Hippocampal formation (tissue), 2 donors: ENCODE data around the gene TMEM132E.

Experiments used
- DNase-seq, 2 donors: peaks; one replicate each; lab custom pipeline; 2025; lab: John Stamatoyannopoulos, UW

Gene TMEM132E

GRCh38 chr17:34570506-34570905 is 8.9 kb upstream of the TMEM132E start:
- no peak for DNase-seq

DNA sequence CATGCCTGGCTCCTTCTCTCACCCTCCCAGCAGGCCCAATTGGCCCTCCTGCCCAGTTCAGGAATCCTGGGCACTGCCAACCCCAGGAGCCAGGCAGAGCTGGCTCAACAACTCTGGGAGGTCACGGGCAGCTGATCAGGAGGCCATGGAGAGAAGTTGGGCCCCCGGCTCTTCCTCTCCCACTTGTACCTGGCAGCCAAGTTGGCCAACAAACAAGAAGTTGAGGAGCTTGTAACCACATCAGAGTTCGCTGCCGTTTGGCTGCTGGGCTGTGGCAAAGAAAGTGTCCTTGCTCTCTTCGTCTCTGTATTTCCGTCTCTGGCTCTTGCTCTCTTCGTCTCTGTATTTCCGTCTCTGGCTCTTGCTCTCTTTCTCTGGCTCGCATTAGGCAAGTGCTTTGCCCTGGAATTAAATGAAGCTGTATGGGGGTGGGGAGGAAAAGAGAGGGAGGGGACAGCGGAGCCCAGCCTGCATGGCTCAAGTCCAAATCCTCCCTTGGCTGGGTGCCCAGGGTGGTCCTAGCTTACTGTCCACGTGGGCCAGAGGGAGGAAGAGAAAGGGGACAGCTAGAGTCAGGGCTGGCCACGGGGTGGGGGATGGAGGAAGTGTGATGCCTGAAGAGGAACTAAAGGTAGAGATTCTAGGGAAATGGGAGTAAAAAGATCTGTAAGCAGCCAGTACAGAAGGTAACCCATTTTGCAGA is 7.8 kb upstream of the TMEM132E start:
- peak in 1 of 2 donors; percentile 32 for DNase-seq

GRCh38 chr17:34572483-34572882 is 6.9 kb upstream of the TMEM132E start:
- DNase-seq = no peak

- no peak for DNase-seq
Observed at GRCh38 chr17:34575182-34575581, 4.2 kb upstream of the TMEM132E start.

GRCh38 chr17:34578016-34578415 is 1.4 kb upstream of the TMEM132E start:
- no peak for DNase-seq

DNA sequence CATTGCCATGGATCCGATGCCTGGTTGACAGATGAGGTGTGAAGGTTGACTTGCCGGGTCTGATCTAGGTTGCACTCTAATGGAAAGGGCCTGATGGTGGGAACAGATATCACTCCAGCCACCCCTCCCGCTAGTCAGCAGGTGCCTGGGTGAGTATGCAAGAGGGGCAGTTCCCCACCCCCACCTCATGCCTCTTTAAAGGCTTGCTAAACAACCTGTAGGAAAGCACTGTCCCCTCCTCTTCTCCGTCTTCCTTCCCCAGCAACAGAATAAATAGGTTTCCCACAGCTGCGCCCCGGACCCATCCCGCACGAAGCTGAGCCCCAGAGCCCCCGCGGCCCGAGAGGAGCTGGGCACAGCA is 746 bp upstream of the TMEM132E start:
- no peak for DNase-seq

DNA sequence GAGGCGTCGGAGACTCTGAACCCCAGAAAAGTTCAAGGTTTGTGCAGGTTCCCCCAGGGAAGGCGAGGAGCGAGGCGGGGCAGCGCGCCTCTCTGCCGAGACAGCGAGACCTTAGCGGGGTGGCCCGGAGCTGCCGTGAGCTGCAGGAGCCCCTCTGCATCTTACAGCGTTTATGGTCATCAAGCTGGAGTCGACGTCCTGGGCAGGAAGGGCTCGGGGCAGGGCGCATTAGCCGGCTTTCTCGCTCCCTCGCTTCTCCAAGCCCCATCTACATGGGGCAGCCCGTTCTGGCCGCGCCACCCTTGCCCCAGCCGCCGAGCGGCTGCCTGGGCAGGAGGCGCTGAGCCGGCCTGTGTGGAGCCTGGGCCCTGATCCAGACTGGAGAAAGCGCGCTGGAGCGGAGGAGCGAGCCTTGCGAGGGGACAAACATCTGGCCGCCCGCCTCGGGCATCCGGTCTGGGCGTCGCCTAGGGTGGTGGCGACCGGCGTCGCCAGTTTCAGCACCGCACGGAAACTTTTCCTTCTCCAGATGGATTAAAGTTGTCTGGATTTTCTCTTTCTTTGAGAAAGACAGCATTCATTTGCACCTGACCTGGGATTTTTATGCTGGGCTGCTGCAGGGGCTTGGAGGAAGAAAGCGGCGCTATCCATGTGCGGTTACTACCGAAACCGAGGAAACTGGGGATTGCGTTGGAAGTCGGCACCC is 750 bp downstream of the TMEM132E start:
- peak in 1 of 2 donors; percentile 48 for DNase-seq

DNA sequence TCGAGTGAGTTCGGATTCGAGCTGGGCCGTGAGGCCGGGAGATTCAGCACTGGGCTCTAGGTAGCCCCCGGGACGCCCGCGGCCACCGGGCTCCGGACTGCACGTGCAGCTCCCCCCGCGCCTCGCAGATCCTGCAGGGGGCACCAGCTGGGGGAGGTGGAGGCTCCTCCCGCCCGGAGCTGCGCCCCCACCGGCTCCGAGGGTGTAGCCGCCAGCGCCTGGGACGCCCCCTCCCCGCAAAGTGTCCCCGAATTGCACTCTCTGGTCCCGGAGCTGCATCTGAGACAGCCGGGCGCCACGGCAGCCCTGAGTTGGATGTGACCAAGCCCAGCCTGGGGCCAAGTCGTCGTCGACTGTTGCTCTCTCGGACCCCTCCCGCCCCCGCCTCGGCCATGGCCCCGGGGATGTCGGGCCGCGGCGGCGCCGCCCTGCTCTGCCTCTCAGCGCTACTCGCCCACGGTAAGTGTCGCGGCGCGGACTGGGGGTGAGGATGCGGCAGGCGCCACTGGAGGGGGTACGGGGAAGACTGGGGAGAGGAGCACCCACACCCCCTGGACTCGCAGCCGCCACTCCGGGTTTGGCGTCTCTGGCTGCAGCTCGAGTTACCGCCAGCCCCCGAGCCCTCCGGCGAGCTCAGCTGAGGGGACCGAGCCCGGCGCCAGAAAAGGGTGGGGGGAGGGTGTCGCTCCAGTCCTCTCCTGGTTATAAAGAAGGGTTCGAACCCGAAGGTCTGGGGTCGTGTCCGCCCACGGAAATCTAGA is 1.5 kb downstream of the TMEM132E start:
- no peak for DNase-seq

- DNase-seq = no peak
Observed at GRCh38 chr17:34581446-34582184, 2.2 kb downstream of the TMEM132E start.

GRCh38 chr17:34582185-34582900 is 3.0 kb downstream of the TMEM132E start:
- no peak for DNase-seq

- DNase-seq = no peak
Observed at GRCh38 chr17:34582901-34583245, 3.5 kb downstream of the TMEM132E start.

DNA sequence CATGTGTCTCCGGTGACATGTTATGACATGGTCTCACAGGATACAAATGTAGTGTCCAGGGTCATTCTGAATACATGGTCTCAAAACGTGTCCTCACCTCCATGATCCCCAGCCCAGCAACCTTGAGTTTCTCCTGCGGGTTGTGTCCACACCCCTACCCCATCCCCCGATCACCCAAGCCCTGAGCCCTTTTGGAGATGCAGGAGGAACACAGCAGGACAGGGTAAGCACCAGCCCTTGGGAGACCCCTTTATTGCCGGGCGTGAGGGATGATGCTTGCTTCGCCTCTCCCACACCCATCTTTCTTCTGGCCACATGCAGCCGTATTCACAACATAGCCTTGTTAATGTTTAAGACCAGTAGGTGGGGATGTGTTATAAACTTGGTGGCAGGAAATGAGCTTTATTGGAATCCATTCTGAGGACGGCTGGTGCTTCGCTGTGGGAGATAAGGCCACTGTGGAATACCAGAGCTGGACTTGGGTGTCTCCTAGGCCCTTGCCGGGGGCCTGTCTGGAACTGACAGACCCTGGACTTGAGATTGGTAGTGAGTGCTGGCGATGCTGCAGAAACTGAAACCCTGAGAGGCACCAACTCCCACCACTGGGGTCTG is 5.5 kb downstream of the TMEM132E start:
- peak in 1 of 2 donors; percentile 53 for DNase-seq

- DNase-seq = no peak
Observed at GRCh38 chr17:34586346-34586846, 7.0 kb downstream of the TMEM132E start.

DNA sequence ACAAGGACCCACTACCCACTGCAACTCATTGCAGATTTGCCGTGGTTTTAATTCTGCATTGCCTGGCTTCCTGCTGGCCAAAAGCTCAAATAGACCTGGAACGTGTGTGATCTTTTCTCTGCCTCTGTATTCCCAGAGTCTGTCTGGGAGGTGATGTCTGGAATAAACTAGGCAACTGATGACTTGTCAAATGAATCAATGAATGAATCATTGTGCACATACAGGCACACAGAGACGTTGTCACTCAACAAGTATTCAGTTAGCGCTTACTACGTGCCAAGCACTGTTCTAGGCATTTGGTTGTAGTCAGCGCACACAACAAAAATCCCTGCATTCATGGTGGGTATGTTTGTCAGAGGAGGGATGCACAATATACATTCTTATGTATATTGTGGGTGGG is 8.9 kb downstream of the TMEM132E start:
- DNase-seq = no peak

GRCh38 chr17:34589120-34589965 is 10.0 kb downstream of the TMEM132E start:
- DNase-seq = no peak

DNA sequence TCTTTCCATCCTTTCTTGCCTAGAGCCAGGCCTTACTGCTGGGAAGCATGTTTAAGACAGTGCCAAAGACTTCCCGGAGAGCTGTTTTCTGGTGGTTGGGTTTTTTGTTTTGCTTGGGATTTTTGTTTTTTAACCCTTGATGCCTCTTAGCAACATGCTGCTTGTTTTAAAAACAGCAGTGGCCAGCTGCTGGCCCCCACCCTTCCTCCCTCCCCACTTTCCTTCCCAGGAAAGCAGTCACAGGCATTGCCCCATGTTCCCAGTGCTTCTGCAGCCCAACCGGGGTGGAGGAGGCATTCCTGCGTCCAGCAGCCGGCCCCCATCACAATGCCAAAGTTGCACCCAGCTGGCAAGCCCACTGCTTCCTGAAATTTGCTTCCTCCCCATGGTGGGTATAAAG is 12.6 kb downstream of the TMEM132E start:
- DNase-seq = no peak

DNA sequence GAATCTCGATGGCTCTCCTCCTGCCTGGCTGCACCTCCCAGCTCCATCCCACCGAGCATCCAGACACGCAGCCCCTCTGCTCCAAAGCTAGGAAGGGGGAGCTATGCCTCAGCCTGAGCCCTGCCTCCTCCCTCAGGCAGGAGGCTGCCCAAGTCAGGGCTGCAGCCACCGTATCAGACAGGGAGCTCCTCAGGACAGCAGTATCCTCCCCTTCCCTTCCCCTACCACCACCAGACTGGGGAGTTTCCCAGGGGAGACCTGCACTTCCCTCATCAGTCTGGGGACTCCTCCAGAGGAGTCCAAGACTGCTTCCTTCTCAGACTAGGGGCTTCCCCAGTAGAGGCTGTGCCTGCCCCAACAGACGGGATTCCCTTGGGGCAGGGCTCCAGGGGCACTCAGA is 17.5 kb downstream of the TMEM132E start:
- DNase-seq = no peak

GRCh38 chr17:34598161-34598776 is 18.9 kb downstream of the TMEM132E start:
- DNase-seq = peak; percentile 78 to 80

- no peak for DNase-seq
Observed at GRCh38 chr17:34601416-34601815, 22.0 kb downstream of the TMEM132E start.

DNA sequence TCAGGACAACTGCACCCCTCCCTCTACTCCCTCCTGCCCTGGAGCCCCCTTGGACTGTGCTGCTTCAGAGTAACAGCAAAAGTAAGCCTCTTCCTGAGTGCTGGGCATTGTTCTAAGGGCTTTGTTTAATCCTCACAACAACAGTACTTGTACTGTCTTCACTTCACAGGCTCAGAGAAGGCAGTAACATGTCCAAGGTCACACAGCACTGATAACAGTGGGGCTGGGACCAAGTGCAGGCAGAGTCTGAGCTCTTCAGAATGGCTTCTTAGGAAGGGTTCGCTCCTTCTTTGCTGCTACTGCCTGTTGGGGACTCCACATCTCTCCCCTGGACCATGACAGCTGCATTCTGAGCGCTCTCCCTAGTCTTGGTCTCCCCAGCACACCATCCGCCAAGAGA is 24.6 kb downstream of the TMEM132E start:
- DNase-seq = no peak
